GM12878 (cell line): ENCODE data around the gene GLIPR2. TPM values are rescaled to one million over a fixed set of nuclear protein-coding genes. Genes with fewer than 3 reads are reported as not detected.

Experiments used
- ATAC-seq: fragments of 200-7000 bp; cut with Tn5 transposase; 3 replicates; pipeline ENCODE4 v1.9.1; 2020; ENCODE audit warnings: mild to moderate bottlenecking, moderate library complexity
- BruUV-seq: library from RNA; stranded (reverse); fragments of 400-500 nt; replicated peaks from 2 replicates; lab custom pipeline; 2021; lab: Mats Ljungman, UMichigan
- CTCF ChIA-PET: fragments of 300-600 bp; sonication (Branson Sonifier 250); formaldehyde crosslinking; extraction: SDS; loops from one replicate; lab custom pipeline; 2021; ENCODE audit warnings: inconsistent platforms; lab: Yijun Ruan, JAX
- POLR2A ChIA-PET: fragments of 350-600 bp; formaldehyde crosslinking; extraction: SDS; loops from one replicate; lab custom pipeline; 2021; ENCODE audit warnings: inconsistent platforms; lab: Charles Lee
- RAD21 ChIA-PET: fragments of 300-600 bp; sonication (Branson Sonifier 250); formaldehyde crosslinking; loops from one replicate; lab custom pipeline; 2023; ENCODE audit warnings: antibody characterized with exemption; ENCODE audit not compliant: unreplicated experiment; lab: Charles Lee
- SMC1A ChIA-PET: fragments of 300-600 bp; sonication (Branson Sonifier 250); formaldehyde crosslinking; loops from one replicate; lab custom pipeline; 2023; ENCODE audit not compliant: unreplicated experiment, uncharacterized antibody; lab: Charles Lee
- DNase-seq: peaks from one replicate; pipeline ENCODE4 v3.0.0-alpha.2; 2011; ENCODE audit warnings: low read depth, low spot score
- FAIRE-seq: peaks from 3 replicates; lab custom pipeline; 2011; peaks lifted over from hg19 to GRCh38; lab: Jason Lieb, UNC
- H2AFZ ChIP-seq: 2 replicates; pipeline ENCODE4 v1.6.0; 2011; ENCODE audit warnings: low read depth, low read length, control low read depth; ENCODE audit not compliant: control insufficient read depth
- H3K27ac ChIP-seq: 2 replicates; pipeline ENCODE4 v1.5.1; 2011; ENCODE audit warnings: control low read depth; ENCODE audit not compliant: control insufficient read depth, insufficient read depth
- H3K27me3 ChIP-seq, 2 experiments: replicated peaks in 1 of 2; 2 replicates each; pipeline versions ENCODE4 v1.6.0 to v1.6.1; 2011; ENCODE audit warnings: low read length in 1 of 2; ENCODE audit not compliant: control insufficient read depth in 2 of 2, insufficient read depth in 2 of 2
- H3K36me3 ChIP-seq, 2 experiments: 2 replicates each; pipeline ENCODE4 v1.5.1; 2011; ENCODE audit warnings: low read length in 1 of 2; ENCODE audit not compliant: control insufficient read depth in 2 of 2, insufficient read depth in 2 of 2
- H3K4me1 ChIP-seq: 2 replicates; pipeline ENCODE4 v1.6.1; 2011; ENCODE audit warnings: mild to moderate bottlenecking, low read length, moderate library complexity, mixed read lengths; ENCODE audit not compliant: control insufficient read depth, insufficient read depth
- H3K4me2 ChIP-seq: 2 replicates; pipeline ENCODE4 v1.6.0; 2011; ENCODE audit warnings: control low read depth; ENCODE audit not compliant: control insufficient read depth, insufficient read depth
- H3K4me3 ChIP-seq: fragments of 200-600 bp; sonication (generic); 2 replicates; pipeline ENCODE4 v1.5.1; 2016
- H3K79me2 ChIP-seq: 2 replicates; pipeline ENCODE4 v1.6.0; 2011; ENCODE audit warnings: low read length; ENCODE audit not compliant: control insufficient read depth, insufficient read depth
- H3K9ac ChIP-seq: 2 replicates; pipeline ENCODE4 v1.8.0; 2011; ENCODE audit warnings: low read length, control low read depth, mixed read lengths; ENCODE audit not compliant: control insufficient read depth, insufficient read depth
- H3K9me3 ChIP-seq: replicated peaks from 3 replicates; pipeline ENCODE4 v1.5.1; 2011; ENCODE audit warnings: mild to moderate bottlenecking, low read length; ENCODE audit not compliant: control insufficient read depth, insufficient read depth
- H4K20me1 ChIP-seq: 2 replicates; pipeline ENCODE4 v1.6.0; 2011; ENCODE audit not compliant: control insufficient read depth, insufficient read depth
- FOXK2 ChIP-seq: fragments of 450-650 bp; IDR thresholded peaks from 2 replicates; pipeline ENCODE4 v1.6.1; 2017; ENCODE audit warnings: mild to moderate bottlenecking, moderate library complexity
- IKZF2 ChIP-seq, 2 experiments: fragments of 450-650 bp; IDR thresholded peaks; 2 replicates each; pipeline ENCODE4 v1.6.1; 2017; ENCODE audit warnings: mild to moderate bottlenecking in 2 of 2, moderate library complexity in 2 of 2
- IRF4 ChIP-seq: IDR thresholded peaks from 2 replicates; pipeline ENCODE4 v1.6.1; 2011; ENCODE audit warnings: low read depth, low read length
- MXI1 ChIP-seq: fragments of 150-350 bp; IDR thresholded peaks from 2 replicates; pipeline ENCODE4 v1.6.1; 2011; ENCODE audit warnings: low read depth, mild to moderate bottlenecking, inconsistent platforms, low read length, improper control_type of control experiment
- WGBS: methylation state at CpG from one replicate; pipeline ENCODE4 v1.1.6; 2016; ENCODE audit warnings: low lambda C conversion rate; ENCODE audit not compliant: insufficient replicate concordance, insufficient coverage; ENCODE audit errors: missing lambda C conversion rate; 5-methylcytosine and 5-hydroxymethylcytosine counted together
- in situ Hi-C: fragments of 300-500 bp; cut with MboI; formaldehyde crosslinking; loops from 9 replicates; pipeline ENCODE4 v1.14.3; 2018; ENCODE audit warnings: mixed read lengths
- intact Hi-C: fragments of 100-400 bp; cut with micrococcal nuclease; formaldehyde crosslinking; loops from one replicate; pipeline ENCODE4 v1.14.2; 2022; ENCODE audit not compliant: unreplicated experiment
- polyA plus RNA-seq, 11 experiments: library from polyadenylated mRNA; depleted of rRNA in 4 of 11; unstranded in 6 of 11; stranded (reverse) in 5 of 11; fragments of >200 nt; fragmentation: Nextera tagmentation in 4 of 11; fragmentation: Illumina TruSeq in 1 of 11; extraction: Ambion mirVana in 4 of 11; extraction: Trizol in 1 of 11; gene quantifications; 1 replicate in 1 of 11; 2 replicates in 10 of 11; pipeline versions ENCODE4 v1.2.1 to v1.2.3, GENCODE V29; 2011 to 2016; ENCODE audit warnings: inconsistent platforms in 2 of 11, missing spikeins in 2 of 11, low read depth in 1 of 11
- total RNA-seq, 4 experiments: library from RNA; depleted of rRNA in 3 of 4; stranded (reverse); fragments of >200 nt in 3 of 4; fragmentation: Illumina TruSeq in 1 of 4; extraction: Trizol in 1 of 4; gene quantifications; 2 replicates each; pipeline versions ENCODE4 v1.2.1 to v1.2.3, GENCODE V29; 2013 to 2021
- TF ChIP-seq, protein P1 (sequence below): fragments of 450-650 bp; formaldehyde crosslinking; IDR thresholded peaks from 2 replicates; pipeline ENCODE4 v1.4.0; 2022; ENCODE audit warnings: mild to moderate bottlenecking, moderate library complexity
- TF ChIP-seq, protein P2 (sequence below): fragments of 450-650 bp; IDR thresholded peaks from 2 replicates; pipeline ENCODE4 v1.6.1; 2016; ENCODE audit warnings: mild to moderate bottlenecking

The GLIPR2 gene
- total and polyA plus RNA-seq, 10 of the 15 experiments (the other 5 are each of a cell fraction or from before 2014, with no cell fraction given): 0.41 to 3.5 (median 2.2) TPM

DNA sequence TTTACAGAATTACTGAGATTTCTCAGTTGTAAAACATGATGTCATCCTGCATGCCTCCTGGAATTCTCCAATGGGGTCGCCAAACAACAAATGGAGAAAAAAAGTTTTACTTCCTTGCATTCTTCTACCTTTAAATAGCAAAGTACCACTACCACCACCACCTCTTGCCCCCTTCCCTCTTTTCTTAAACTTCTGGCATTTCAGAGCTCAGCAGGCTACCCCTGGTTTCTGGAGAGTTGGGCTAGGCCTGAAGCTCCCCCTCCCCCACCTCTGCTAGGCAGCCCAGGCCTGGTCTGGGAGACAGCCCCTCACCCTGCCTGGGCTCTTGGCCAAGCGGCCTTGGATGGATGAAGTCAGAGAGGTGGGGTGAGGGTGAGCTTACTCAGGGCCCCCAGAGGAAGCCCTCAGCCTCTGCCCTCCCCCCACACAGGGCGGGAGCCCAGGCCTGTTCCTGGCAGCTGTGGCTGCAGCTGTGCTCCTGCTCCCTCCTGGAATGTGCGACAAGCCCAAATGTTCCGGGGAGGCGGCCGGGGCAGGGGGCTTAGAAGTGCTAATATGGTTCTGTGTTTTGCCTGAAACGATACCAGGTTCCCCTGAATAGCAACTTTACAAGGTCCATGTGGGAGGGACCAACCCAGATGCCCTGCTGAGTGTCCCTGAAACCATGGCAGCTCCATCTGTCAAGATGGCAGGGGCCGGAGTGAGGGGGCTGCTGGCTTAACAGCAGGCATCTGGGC lies 26.7 kb downstream of the GLIPR2 start:
- CTCF ChIA-PET: interaction anchor here (0.6 to 7.8 kb wide), 7 partner anchors 9 to 178 kb away, joined by 3 to 258 read pairs (median 4); no protein-coding TSS in a partner anchor
- Histone ChIP-seq H3K27ac (no peak overlapping the region), H3K4me2 (no peak overlapping the region), H3K9ac (no peak overlapping the region), H3K9me3 (no peaks in the 10 kb centered on the region), H3K4me3 (no peak overlapping the region), H4K20me1 (no peaks in the 10 kb centered on the region), H3K79me2 (no peaks in the 10 kb centered on the region), H2AFZ (no peak overlapping the region), H3K27me3 (no peaks in the 10 kb centered on the region; a peak in 2 of 4 replicates), H3K4me1 (peaks cover 3% of the 10 kb centered on the region; the same call in 1 of the 2 replicates), H3K36me3 (no peaks in the 10 kb centered on the region)
- in situ Hi-C loops: no loop called here
- intact Hi-C loops: loop anchor here (10.0 kb wide), 1 partner anchor 128 kb away; the partner anchor contains the start of gene RECK
- TF ChIP-seq FOXK2 (no peak), MXI1 (no peak), IRF4 (no peak), IKZF2 (IDR thresholded peaks at IDR 0.05) (no peak)
- TF ChIP-seq, protein P1, sequence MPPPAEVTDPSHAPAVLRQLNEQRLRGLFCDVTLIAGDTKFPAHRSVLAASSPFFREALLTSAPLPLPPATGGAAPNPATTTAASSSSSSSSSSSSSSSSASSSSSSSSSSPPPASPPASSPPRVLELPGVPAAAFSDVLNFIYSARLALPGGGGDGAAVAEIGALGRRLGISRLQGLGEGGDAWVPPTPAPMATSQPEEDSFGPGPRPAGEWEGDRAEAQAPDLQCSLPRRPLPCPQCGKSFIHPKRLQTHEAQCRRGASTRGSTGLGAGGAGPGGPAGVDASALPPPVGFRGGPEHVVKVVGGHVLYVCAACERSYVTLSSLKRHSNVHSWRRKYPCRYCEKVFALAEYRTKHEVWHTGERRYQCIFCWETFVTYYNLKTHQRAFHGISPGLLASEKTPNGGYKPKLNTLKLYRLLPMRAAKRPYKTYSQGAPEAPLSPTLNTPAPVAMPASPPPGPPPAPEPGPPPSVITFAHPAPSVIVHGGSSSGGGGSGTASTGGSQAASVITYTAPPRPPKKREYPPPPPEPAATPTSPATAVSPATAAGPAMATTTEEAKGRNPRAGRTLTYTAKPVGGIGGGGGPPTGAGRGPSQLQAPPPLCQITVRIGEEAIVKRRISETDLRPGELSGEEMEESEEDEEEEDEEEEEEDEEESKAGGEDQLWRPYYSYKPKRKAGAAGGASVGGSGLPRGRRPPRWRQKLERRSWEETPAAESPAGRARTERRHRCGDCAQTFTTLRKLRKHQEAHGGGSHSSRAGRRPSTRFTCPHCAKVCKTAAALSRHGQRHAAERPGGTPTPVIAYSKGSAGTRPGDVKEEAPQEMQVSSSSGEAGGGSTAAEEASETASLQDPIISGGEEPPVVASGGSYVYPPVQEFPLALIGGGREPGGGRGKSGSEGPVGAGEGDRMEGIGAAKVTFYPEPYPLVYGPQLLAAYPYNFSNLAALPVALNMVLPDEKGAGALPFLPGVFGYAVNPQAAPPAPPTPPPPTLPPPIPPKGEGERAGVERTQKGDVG (CRISPR knock-in tag): no peak
- TF ChIP-seq, protein P2, sequence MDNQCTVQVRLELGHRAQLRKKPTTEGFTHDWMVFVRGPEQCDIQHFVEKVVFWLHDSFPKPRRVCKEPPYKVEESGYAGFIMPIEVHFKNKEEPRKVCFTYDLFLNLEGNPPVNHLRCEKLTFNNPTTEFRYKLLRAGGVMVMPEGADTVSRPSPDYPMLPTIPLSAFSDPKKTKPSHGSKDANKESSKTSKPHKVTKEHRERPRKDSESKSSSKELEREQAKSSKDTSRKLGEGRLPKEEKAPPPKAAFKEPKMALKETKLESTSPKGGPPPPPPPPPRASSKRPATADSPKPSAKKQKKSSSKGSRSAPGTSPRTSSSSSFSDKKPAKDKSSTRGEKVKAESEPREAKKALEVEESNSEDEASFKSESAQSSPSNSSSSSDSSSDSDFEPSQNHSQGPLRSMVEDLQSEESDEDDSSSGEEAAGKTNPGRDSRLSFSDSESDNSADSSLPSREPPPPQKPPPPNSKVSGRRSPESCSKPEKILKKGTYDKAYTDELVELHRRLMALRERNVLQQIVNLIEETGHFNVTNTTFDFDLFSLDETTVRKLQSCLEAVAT: no peak
- RAD21 ChIA-PET: interaction anchor here (7.2 kb wide), 1 partner anchor 61 kb away, joined by 105 read pairs; no protein-coding TSS in a partner anchor
- no TSS peak for BruUV-seq
- ATAC-seq: no peak
- SMC1A ChIA-PET: interaction anchor here (9.1 kb wide), 1 partner anchor 61 kb away, joined by 134 read pairs; no protein-coding TSS in a partner anchor
- POLR2A ChIA-PET: no interaction called here
- no peak for DNase-seq
- FAIRE-seq: no peak
- WGBS: 34% methylated on average over 9 of the region's 9 CpGs
